ENCODE results near the gene TAF1L.
"Not testable (repeated sequence)": the region's sequence is repeated elsewhere in the genome, so short reads cannot be mapped to it uniquely, and the experiment has no call there.

Gene TAF1L

GRCh38 chr9:32635362-32635761, at the start of gene TAF1L:
Gene TAF1L, minus strand, starts transcription at chr9:32635669. Its CDS starts 90 bp downstream, at chr9:32635579.
- in situ Hi-C loops (cut with HindIII; ENCODE audit: low sequenced_read_pairs) = no loop called here

- in situ Hi-C loops (cut with HindIII; ENCODE audit: low sequenced_read_pairs) = no loop called here
Measured at GRCh38 chr9:32681751-32682150, 46.3 kb upstream of the TAF1L start.

- in situ Hi-C loops (cut with HindIII; ENCODE audit: low sequenced_read_pairs) = no loop called here
Measured at GRCh38 chr9:32677931-32678330, 42.5 kb upstream of the TAF1L start.

GRCh38 chr9:32672469-32672868, 37.0 kb upstream of the TAF1L start:
- in situ Hi-C loops (cut with HindIII; ENCODE audit: low sequenced_read_pairs) = no loop called here

GRCh38 chr9:32671333-32671732, 35.9 kb upstream of the TAF1L start:
- in situ Hi-C loops (cut with HindIII; ENCODE audit: low sequenced_read_pairs) = no loop called here

- in situ Hi-C loops (cut with HindIII; ENCODE audit: low sequenced_read_pairs) = no loop called here
Measured at GRCh38 chr9:32665101-32665500, 29.6 kb upstream of the TAF1L start.

- in situ Hi-C loops (cut with HindIII; ENCODE audit: low sequenced_read_pairs) = no loop called here
Measured at GRCh38 chr9:32663741-32664140, 28.3 kb upstream of the TAF1L start.

GRCh38 chr9:32647671-32648070, 12.2 kb upstream of the TAF1L start:
- in situ Hi-C loops (cut with HindIII; ENCODE audit: low sequenced_read_pairs) = no loop called here

GRCh38 chr9:32644698-32645097, 9.2 kb upstream of the TAF1L start:
- in situ Hi-C loops (cut with HindIII; ENCODE audit: low sequenced_read_pairs) = loop anchor here (5.0 kb wide), 1 partner anchor 37 kb away; no protein-coding TSS in a partner anchor

GRCh38 chr9:32633151-32633550, 2.3 kb downstream of the TAF1L start:
- in situ Hi-C loops (cut with HindIII; ENCODE audit: low sequenced_read_pairs) = not testable (repeated sequence)

- in situ Hi-C loops (cut with HindIII; ENCODE audit: low sequenced_read_pairs) = no loop called here
Measured at GRCh38 chr9:32631991-32632390, 3.5 kb downstream of the TAF1L start.

GRCh38 chr9:32627394-32627954, 8.0 kb downstream of the TAF1L start:
- in situ Hi-C loops (cut with HindIII; ENCODE audit: low sequenced_read_pairs) = no loop called here

- in situ Hi-C loops (cut with HindIII; ENCODE audit: low sequenced_read_pairs) = no loop called here
Measured at GRCh38 chr9:32625320-32625719, 10.1 kb downstream of the TAF1L start.

GRCh38 chr9:32622948-32623347, 12.5 kb downstream of the TAF1L start:
- in situ Hi-C loops (cut with HindIII; ENCODE audit: low sequenced_read_pairs) = no loop called here

GRCh38 chr9:32618261-32618660, 17.2 kb downstream of the TAF1L start:
- in situ Hi-C loops (cut with HindIII; ENCODE audit: low sequenced_read_pairs) = no loop called here

- in situ Hi-C loops (cut with HindIII; ENCODE audit: low sequenced_read_pairs) = loop anchor here (5.0 kb wide), 1 partner anchor 35 kb away; no protein-coding TSS in a partner anchor
Measured at GRCh38 chr9:32606811-32607210, 28.7 kb downstream of the TAF1L start.

GRCh38 chr9:32603914-32604852, 31.3 kb downstream of the TAF1L start:
- in situ Hi-C loops (cut with HindIII; ENCODE audit: low sequenced_read_pairs) = no loop called here

- in situ Hi-C loops (cut with HindIII; ENCODE audit: low sequenced_read_pairs) = not testable (repeated sequence)
Measured at GRCh38 chr9:32599021-32599420, 36.4 kb downstream of the TAF1L start.

- in situ Hi-C loops (cut with HindIII; ENCODE audit: low sequenced_read_pairs) = no loop called here
Measured at GRCh38 chr9:32596936-32597335, 38.5 kb downstream of the TAF1L start.

- in situ Hi-C loops (cut with HindIII; ENCODE audit: low sequenced_read_pairs) = no loop called here
Measured at GRCh38 chr9:32596096-32596865, 39.2 kb downstream of the TAF1L start.

GRCh38 chr9:32590898-32591297, 44.6 kb downstream of the TAF1L start:
- in situ Hi-C loops (cut with HindIII; ENCODE audit: low sequenced_read_pairs) = no loop called here
